ENCODE results near the gene ATP13A5. TPM values are rescaled to one million over a fixed set of nuclear protein-coding genes. Genes with fewer than 3 reads are reported as not detected.

ATP13A5 gene
- polyA plus RNA-seq, 3 donors = 0.05 TPM; not detected in 2

GRCh38 chr3:193301433-193301832 is 77.1 kb downstream of the ATP13A5 start:
- 76 to 91% (median 81%) methylated on average over 1 of the region's 1 CpG for WGBS, 3 donors
- H3K27ac ChIP-seq (ENCODE audit: low read depth, low read length) = no peak overlapping the region

- WGBS, 3 donors = 84 to 88% (median 88%) methylated on average over 5 of the region's 5 CpGs
Measured at GRCh38 chr3:193297421-193297820, 81.1 kb downstream of the ATP13A5 start.

GRCh38 chr3:193295985-193296384 is 82.6 kb downstream of the ATP13A5 start:
- H3K27ac ChIP-seq (ENCODE audit: low read depth, low read length) = no peak overlapping the region
- 75 to 86% (median 81%) methylated on average over 2 of the region's 2 CpGs for WGBS, 3 donors

More at GRCh38 chr3:193297421-193297820, 81.1 kb downstream of the ATP13A5 start:
- H3K27ac ChIP-seq (ENCODE audit: low read depth, low read length) = no peak overlapping the region

- 52 to 81% (median 80%) methylated on average over 3 of the region's 3 CpGs for WGBS, 3 donors
- H3K27ac ChIP-seq (ENCODE audit: low read depth, low read length) = no peak overlapping the region
Measured at GRCh38 chr3:193292386-193292785, 86.2 kb downstream of the ATP13A5 start.

- WGBS, 3 donors = 52 to 68% (median 66%) methylated on average over 3 of the region's 3 CpGs
- no peak overlapping the region for H3K27ac ChIP-seq (ENCODE audit: low read depth, low read length)
Measured at GRCh38 chr3:193271101-193271840, 107.3 kb downstream of the ATP13A5 start.

GRCh38 chr3:193270451-193270850 is 108.1 kb downstream of the ATP13A5 start:
- 43 to 65% (median 59%) methylated on average over 3 of the region's 3 CpGs for WGBS, 3 donors
- no peak overlapping the region for H3K27ac ChIP-seq (ENCODE audit: low read depth, low read length)

GRCh38 chr3:193269343-193270028 is 109.1 kb downstream of the ATP13A5 start:
- 79 to 92% (median 79%) methylated on average over 3 of the region's 3 CpGs for WGBS, 3 donors

GRCh38 chr3:193262707-193263106 is 115.8 kb downstream of the ATP13A5 start:
- H3K27ac ChIP-seq (ENCODE audit: low read depth, low read length) = no peak overlapping the region
- WGBS, 3 donors = 78 to 85% (median 85%) methylated on average over 5 of the region's 5 CpGs

More at GRCh38 chr3:193269343-193270028, 109.1 kb downstream of the ATP13A5 start:
- no peak overlapping the region for H3K27ac ChIP-seq (ENCODE audit: low read depth, low read length)

GRCh38 chr3:193261970-193262369 is 116.6 kb downstream of the ATP13A5 start:
- no peak overlapping the region for H3K27ac ChIP-seq (ENCODE audit: low read depth, low read length)
- WGBS, 3 donors = 92 to 100% (median 95%) methylated on average over 1 of the region's 1 CpG

GRCh38 chr3:193253986-193254660 is 124.4 kb downstream of the ATP13A5 start:
- no peak overlapping the region for H3K27ac ChIP-seq (ENCODE audit: low read depth, low read length)
- 48 to 69% (median 62%) methylated on average over 3 of the region's 3 CpGs for WGBS, 3 donors

GRCh38 chr3:193250492-193250891 is 128.1 kb downstream of the ATP13A5 start:
- WGBS, 3 donors = 77 to 87% (median 85%) methylated on average over 4 of the region's 4 CpGs
- no peak overlapping the region for H3K27ac ChIP-seq (ENCODE audit: low read depth, low read length)

GRCh38 chr3:193248848-193249468 is 129.6 kb downstream of the ATP13A5 start:
- WGBS, 3 donors = 49 to 97% (median 95%) methylated on average over 2 of the region's 2 CpGs
- no peak overlapping the region for H3K27ac ChIP-seq (ENCODE audit: low read depth, low read length)

GRCh38 chr3:193243571-193243970 is 135.0 kb downstream of the ATP13A5 start:
- no peak overlapping the region for H3K27ac ChIP-seq (ENCODE audit: low read depth, low read length)
- 78 to 96% (median 92%) methylated on average over 3 of the region's 3 CpGs for WGBS, 3 donors

GRCh38 chr3:193241716-193242115 is 136.8 kb downstream of the ATP13A5 start:
- WGBS, 3 donors = 82 to 86% (median 83%) methylated on average over 11 of the region's 11 CpGs
- no peak overlapping the region for H3K27ac ChIP-seq (ENCODE audit: low read depth, low read length)

GRCh38 chr3:193240850-193241706 is 137.5 kb downstream of the ATP13A5 start, which contains the start of gene PLAAT1:
Gene PLAAT1, plus strand, starts transcription at chr3:193241222. Its CDS starts 14,429 bp downstream, at chr3:193255651.
- WGBS, 3 donors = 0 to 2% (median 2%) methylated on average over 79 to 93 of the region's 93 CpGs
- H3K27ac ChIP-seq (ENCODE audit: low read depth, low read length) = no peak within 1 kb of the TSS

GRCh38 chr3:193240436-193240849 is 138.1 kb downstream of the ATP13A5 start:
- no peak overlapping the region for H3K27ac ChIP-seq (ENCODE audit: low read depth, low read length)
- WGBS, 3 donors = 4 to 5% (median 4%) methylated on average over 9 of the region's 9 CpGs

GRCh38 chr3:193237030-193237429 is 141.5 kb downstream of the ATP13A5 start:
- 52 to 77% (median 75%) methylated on average over 5 of the region's 5 CpGs for WGBS, 3 donors

GRCh38 chr3:193236599-193236998 is 142.0 kb downstream of the ATP13A5 start:
- H3K27ac ChIP-seq (ENCODE audit: low read depth, low read length) = no peak overlapping the region
- WGBS, 3 donors = 34 to 62% (median 53%) methylated on average over 4 of the region's 4 CpGs

More at GRCh38 chr3:193237030-193237429, 141.5 kb downstream of the ATP13A5 start:
- no peak overlapping the region for H3K27ac ChIP-seq (ENCODE audit: low read depth, low read length)
